Measurements from ENCODE around the gene PRRX1.

GRCh38 chr1:170617591-170618330 lies 46.2 kb upstream of the PRRX1 start:
- no peak for TF ChIP-seq CTCF (IDR thresholded peaks at IDR 0.05)
- TF ChIP-seq POLR2A (IDR thresholded peaks at IDR 0.05) = no peak

All from adrenal gland (tissue), 5 donors.